NCI-H187 treated with DMSO at 0.1 percent for 48 hours (cell line): ENCODE results near the gene PLEKHJ1.

Experiments
- DNase-seq: peaks from one replicate; lab custom pipeline; 2025; lab: John Stamatoyannopoulos, UW

Gene PLEKHJ1

DNA sequence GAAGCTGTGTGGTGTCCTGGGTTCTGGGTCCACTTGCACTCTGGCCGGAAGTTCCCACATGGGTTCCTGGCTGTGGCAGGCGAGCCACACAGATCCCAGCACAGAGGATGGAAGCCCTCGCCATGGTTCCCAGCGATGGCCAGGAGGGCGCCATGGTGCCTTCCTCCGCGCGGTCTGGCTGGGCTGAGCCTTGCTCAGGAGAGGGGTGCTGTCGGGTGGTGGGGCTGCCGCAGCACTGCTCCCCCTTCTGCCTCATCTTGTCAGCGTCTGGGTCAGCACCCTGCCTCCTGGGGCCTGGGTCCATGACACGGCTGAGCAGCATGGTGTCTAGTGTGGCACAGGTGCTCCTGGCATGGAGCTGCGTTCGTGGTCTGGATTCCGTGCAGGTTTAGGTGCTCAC, 38.9 kb downstream of the PLEKHJ1 start:
- no peak for DNase-seq

GRCh38 chr19:2195914-2196313, 40.2 kb downstream of the PLEKHJ1 start:
- no peak for DNase-seq

- DNase-seq = no peak
Measured at GRCh38 chr19:2195361-2195760, 40.8 kb downstream of the PLEKHJ1 start.

DNA sequence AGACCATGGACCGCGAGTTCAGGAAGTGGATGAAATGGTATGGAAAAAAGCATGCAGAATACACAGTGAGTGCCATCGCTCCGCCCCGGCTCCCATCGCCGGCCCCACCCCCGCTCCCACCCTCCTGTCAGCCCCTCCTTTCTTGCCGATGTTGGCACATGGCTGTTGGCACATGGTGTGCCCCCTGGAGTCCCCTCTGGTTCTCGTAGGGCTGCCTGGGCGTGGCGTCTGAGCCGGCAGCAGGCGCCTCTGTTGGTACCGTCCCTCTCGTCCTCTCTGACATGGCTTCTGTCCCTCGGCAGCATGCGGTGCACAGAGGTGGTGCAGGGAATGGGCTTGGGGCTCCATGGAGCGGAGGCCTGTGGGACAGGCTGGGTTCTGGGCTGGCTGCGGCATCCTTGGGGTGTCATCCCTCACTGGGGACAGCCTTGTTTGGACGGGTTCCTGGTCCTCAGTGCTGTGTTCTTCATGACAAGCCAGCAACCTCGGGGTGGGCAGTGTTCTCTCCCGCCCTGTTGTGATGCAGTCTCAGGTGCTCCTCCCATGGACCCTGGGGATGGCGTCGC, 41.5 kb downstream of the PLEKHJ1 start:
- DNase-seq = no peak

GRCh38 chr19:2193807-2194206, 42.3 kb downstream of the PLEKHJ1 start:
- DNase-seq = no peak

GRCh38 chr19:2192862-2193261, 43.3 kb downstream of the PLEKHJ1 start:
- no peak for DNase-seq

DNA sequence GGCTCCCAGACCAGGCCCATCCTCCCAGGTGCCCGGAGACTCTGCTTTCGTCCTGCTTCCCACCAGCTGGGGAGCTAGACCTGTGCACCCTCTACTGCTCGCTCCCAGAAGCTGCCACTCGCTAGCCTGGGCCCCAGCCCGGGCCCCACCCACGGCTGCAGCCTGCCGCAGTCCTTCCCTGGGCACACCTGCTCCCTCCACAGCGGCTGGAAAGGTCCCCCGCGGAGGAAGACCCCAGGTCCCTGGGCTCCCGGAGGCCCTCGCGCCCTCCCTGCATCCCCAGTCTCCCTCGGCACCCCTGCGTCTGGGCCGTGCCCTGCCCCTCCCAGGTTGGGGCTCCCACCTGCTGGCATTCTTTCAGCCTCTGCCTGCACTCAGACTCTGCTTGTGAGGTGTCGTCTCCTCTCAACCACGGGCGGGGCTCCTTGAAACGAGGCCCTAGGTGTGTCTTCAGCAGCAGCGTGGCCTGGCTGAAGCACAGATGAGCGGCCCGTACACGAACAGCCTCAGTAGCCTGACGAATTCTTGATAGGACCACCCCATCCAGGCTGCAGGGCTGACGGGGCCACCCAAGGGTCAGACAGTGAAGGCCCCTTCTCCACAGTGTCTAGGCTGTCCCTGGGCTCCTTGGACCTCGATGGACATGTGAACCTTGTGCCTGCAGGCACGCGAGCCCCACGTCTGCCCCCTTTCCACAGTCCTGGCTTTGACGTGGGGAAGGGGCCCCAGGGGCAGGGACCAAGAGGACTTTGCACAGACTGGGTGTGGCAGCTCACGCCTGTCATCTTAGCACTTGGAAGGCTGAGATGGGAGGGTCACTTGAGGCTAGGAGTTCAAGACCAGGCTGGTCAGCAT, 44.4 kb downstream of the PLEKHJ1 start:
- no peak for DNase-seq

DNA sequence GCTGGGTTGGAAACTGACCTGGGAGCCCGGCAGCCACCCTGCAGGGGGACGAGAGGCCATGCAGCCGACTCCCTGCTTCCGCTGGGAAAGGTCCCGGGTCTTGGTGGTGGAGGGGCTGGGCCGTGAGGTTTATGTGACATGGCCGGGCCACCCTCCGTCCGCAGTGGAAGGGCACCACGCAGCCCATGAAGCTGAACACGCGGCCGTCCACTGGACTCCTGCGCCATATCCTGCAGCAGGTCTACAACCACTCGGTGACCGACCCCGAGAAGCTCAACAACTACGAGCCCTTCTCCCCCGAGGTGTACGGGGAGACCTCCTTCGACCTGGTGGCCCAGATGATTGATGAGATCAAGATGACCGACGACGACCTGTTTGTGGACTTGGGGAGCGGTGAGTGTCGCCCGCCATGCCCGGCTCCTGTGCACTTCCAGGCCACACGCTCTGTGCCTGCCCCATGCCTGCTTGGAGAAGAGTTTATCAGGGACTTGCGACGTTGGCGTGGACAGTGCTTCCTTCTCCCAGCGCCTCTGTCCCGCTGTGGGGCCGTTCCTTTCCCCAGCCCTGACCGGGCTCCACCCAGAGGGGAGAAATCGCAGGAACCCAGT, 45.2 kb downstream of the PLEKHJ1 start:
- no peak for DNase-seq

GRCh38 chr19:2189880-2190279, 46.2 kb downstream of the PLEKHJ1 start:
- DNase-seq = no peak

GRCh38 chr19:2188708-2189385, 47.3 kb downstream of the PLEKHJ1 start:
- no peak for DNase-seq

- DNase-seq = no peak
Measured at GRCh38 chr19:2187159-2187558, 49.0 kb downstream of the PLEKHJ1 start.

GRCh38 chr19:2186071-2186846, 49.9 kb downstream of the PLEKHJ1 start:
- DNase-seq = no peak

DNA sequence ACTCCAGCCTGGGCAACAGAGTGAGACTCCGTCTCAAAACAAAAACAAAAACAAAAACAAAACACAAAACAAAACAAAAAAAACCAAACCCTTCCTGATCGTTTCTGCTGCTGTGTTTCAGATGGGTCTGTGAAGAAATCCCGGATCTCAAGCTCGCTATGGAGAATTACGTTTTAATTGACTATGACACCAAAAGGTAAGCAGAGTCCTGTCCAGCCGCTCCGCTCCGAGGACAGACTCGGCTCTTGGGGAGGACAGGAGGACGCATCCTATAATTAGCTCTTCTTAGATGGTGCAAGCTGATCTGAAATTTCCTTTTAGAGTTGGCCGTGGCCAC, 50.4 kb downstream of the PLEKHJ1 start:
- DNase-seq = no peak

- DNase-seq = no peak
Measured at GRCh38 chr19:2184422-2184975, 51.6 kb downstream of the PLEKHJ1 start.
